Testis (tissue), 3 donors: ENCODE measurements around the gene LPO. TPM values are rescaled to one million over a fixed set of nuclear protein-coding genes. Genes with fewer than 3 reads are reported as not detected.
A peak's percentile ranks its signal among the peaks of the same experiment; 100 is the strongest.

Source experiments
- DNase-seq: peaks from one replicate; pipeline ENCODE4 v3.0.0-alpha.2; 2019
- H3K27ac ChIP-seq, 2 donors: fragments of 200-600 bp; sonication (generic); one replicate each; pipeline ENCODE4 v1.5.1; 2019
- H3K27me3 ChIP-seq: fragments of 200-600 bp; sonication (generic); one replicate; pipeline ENCODE4 v1.5.1; 2019
- H3K36me3 ChIP-seq: fragments of 200-600 bp; sonication (generic); one replicate; pipeline ENCODE4 v1.5.1; 2017; ENCODE audit warnings: low read depth; ENCODE audit errors: missing control alignments
- H3K4me1 ChIP-seq: fragments of 200-600 bp; sonication (generic); one replicate; pipeline ENCODE4 v1.5.1; 2019
- H3K4me3 ChIP-seq, 2 donors: fragments of 200-600 bp; sonication (generic); one replicate each; pipeline ENCODE4 v1.5.1; 2017 to 2019
- H3K9me3 ChIP-seq: fragments of 200-600 bp; sonication (generic); one replicate; pipeline ENCODE4 v1.5.1; 2017
- POLR2A ChIP-seq: fragments of 450-650 bp; IDR thresholded peaks from one replicate; pipeline ENCODE4 v1.6.1; 2017; ENCODE audit warnings: antibody characterized with exemption, mild to moderate bottlenecking, moderate library complexity
- WGBS, 2 donors: methylation state at CpG; one replicate each; pipeline ENCODE4 v1.1.5; 2018; 5-methylcytosine and 5-hydroxymethylcytosine counted together
- intact Hi-C: fragments of 100-400 bp; cut with DNase I; formaldehyde crosslinking; loops from one replicate; pipeline ENCODE4 v1.15.1; 2023; ENCODE audit warnings: low total_unique reads
- polyA plus RNA-seq: library from polyadenylated mRNA; stranded (reverse); fragments of 350-450 nt; fragmentation: Illumina TruSeq; extraction: RNeasy Lipid Tissue Mini Kit (QIAGEN cat#74804); gene quantifications from one replicate; pipeline ENCODE4 v1.2.3, GENCODE V29; 2014; ENCODE audit warnings: low read depth, low replicate concordance; ENCODE audit not compliant: insufficient read depth
- total RNA-seq, 2 donors: library from RNA; depleted of rRNA; stranded (reverse); fragments of >200 nt; gene quantifications; one replicate each; pipeline ENCODE4 v1.2.3, GENCODE V29; 2016
- TF ChIP-seq, protein P1 (sequence below), 3 experiments: fragments of 450-650 bp in 2 of 3; fragments of 200-600 bp in 1 of 3; sonication (generic) in 1 of 3; IDR thresholded peaks; one replicate each; pipeline ENCODE4 v1.5.1; 2016 to 2019; ENCODE audit warnings: antibody characterized with exemption in 3 of 3, mild to moderate bottlenecking in 2 of 3, moderate library complexity in 1 of 3

The LPO gene
- total and polyA plus RNA-seq, 3 donors from 2014 or later = 1.8 to 2.7 (median 2.0) TPM

GRCh38 chr17:58231641-58232040 lies 6.7 kb upstream of the LPO start:
- no peaks in the 10 kb centered on the region for H3K36me3 ChIP-seq
- DNase-seq = no peak
- 31 to 49% methylated on average over 2 of the region's 2 CpGs for WGBS, 2 donors
- H3K9me3 ChIP-seq = no peaks in the 10 kb centered on the region
- intact Hi-C loops = no loop called here
- H3K4me3 ChIP-seq = no peak overlapping the region
- no peaks in the 10 kb centered on the region for H3K27me3 ChIP-seq
- H3K4me1 ChIP-seq = no peaks in the 10 kb centered on the region
- no peak overlapping the region for H3K27ac ChIP-seq
- TF ChIP-seq, protein P1, sequence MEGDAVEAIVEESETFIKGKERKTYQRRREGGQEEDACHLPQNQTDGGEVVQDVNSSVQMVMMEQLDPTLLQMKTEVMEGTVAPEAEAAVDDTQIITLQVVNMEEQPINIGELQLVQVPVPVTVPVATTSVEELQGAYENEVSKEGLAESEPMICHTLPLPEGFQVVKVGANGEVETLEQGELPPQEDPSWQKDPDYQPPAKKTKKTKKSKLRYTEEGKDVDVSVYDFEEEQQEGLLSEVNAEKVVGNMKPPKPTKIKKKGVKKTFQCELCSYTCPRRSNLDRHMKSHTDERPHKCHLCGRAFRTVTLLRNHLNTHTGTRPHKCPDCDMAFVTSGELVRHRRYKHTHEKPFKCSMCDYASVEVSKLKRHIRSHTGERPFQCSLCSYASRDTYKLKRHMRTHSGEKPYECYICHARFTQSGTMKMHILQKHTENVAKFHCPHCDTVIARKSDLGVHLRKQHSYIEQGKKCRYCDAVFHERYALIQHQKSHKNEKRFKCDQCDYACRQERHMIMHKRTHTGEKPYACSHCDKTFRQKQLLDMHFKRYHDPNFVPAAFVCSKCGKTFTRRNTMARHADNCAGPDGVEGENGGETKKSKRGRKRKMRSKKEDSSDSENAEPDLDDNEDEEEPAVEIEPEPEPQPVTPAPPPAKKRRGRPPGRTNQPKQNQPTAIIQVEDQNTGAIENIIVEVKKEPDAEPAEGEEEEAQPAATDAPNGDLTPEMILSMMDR (IDR thresholded peaks at IDR 0.05) = no peak
- no peak for TF ChIP-seq POLR2A

DNA sequence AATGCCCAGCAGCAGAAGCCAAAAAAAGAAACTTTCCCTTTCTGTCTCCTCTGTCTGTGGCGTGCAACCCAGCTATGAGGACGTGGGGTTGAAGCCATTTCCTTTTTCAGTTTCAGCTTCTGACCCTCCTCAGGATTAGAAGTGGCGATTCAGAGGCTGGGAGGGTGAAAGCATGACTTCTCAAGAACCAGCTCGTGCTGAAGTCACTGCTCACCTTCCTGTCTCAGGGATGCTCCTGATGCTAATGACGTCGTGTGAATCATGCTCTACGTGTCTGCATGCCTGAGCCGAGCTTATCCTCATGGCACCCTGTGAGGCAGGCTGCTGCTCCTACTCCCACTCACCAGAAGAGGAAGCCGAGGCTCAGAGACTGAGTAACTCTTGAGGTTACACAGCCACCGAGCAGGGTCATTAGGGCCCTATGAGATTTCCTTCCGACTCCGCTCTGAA lies 5.7 kb upstream of the LPO start:
- Histone ChIP-seq H3K36me3 (no peaks in the 10 kb centered on the region), H3K4me1 (no peaks in the 10 kb centered on the region), H3K27ac (no peak overlapping the region), H3K9me3 (no peaks in the 10 kb centered on the region), H3K27me3 (no peaks in the 10 kb centered on the region), H3K4me3 (no peak overlapping the region)
- TF ChIP-seq, protein P1 (IDR thresholded peaks at IDR 0.05) = no peak
- TF ChIP-seq POLR2A = no peak
- peak; percentile 20 for DNase-seq
- WGBS, 2 donors = 50 to 56% methylated on average over 8 to 12 of the region's 12 CpGs
- intact Hi-C loops = no loop called here

GRCh38 chr17:58233543-58233942 lies 4.8 kb upstream of the LPO start:
- Histone ChIP-seq H3K27me3 (no peaks in the 10 kb centered on the region), H3K4me1 (no peaks in the 10 kb centered on the region), H3K27ac (no peak overlapping the region), H3K9me3 (no peaks in the 10 kb centered on the region), H3K36me3 (no peaks in the 10 kb centered on the region), H3K4me3 (no peak overlapping the region)
- no peak for TF ChIP-seq POLR2A
- TF ChIP-seq, protein P1 (IDR thresholded peaks at IDR 0.05) = no peak
- DNase-seq = no peak
- WGBS, 2 donors = 86 to 87% methylated on average over 3 of the region's 3 CpGs
- intact Hi-C loops = no loop called here

DNA sequence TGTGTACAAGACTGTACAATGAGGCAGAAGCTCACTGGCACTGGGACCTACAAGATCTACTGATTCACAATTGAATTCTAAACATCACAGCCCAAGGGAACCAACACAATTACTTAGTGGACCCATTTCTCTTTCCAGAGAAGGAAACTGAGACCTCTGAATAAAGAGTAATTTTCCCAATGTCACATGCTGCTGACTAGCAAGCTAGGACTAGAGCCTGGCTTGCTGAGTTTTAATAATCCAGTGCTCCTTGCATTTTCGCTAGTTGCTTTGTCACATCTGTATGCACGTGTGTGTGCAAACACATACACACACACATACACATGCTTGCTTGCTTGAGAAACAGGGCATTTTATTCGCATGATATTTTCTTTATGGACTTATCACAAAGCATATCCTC lies 3.9 kb upstream of the LPO start:
- Histone ChIP-seq H3K4me1 (no peaks in the 10 kb centered on the region), H3K36me3 (no peaks in the 10 kb centered on the region), H3K4me3 (no peak overlapping the region), H3K27me3 (no peaks in the 10 kb centered on the region), H3K9me3 (no peaks in the 10 kb centered on the region), H3K27ac (no peak overlapping the region)
- TF ChIP-seq, protein P1 (IDR thresholded peaks at IDR 0.05) = no peak
- no peak for TF ChIP-seq POLR2A
- DNase-seq = no peak
- intact Hi-C loops = no loop called here
- 87 to 89% methylated on average over 3 of the region's 3 CpGs for WGBS, 2 donors

- TF ChIP-seq POLR2A = no peak
- TF ChIP-seq, protein P1 (IDR thresholded peaks at IDR 0.05) = no peak
- Histone ChIP-seq H3K9me3 (no peaks in the 10 kb centered on the region), H3K4me3 (no peak overlapping the region), H3K27me3 (no peaks in the 10 kb centered on the region), H3K27ac (no peak overlapping the region), H3K4me1 (no peaks in the 10 kb centered on the region), H3K36me3 (no peaks in the 10 kb centered on the region)
- 77 to 100% methylated on average over 1 of the region's 1 CpG for WGBS, 2 donors
- intact Hi-C loops = no loop called here
- DNase-seq = no peak
Measured at GRCh38 chr17:58235821-58236220, 2.6 kb upstream of the LPO start.
